ENCODE measurements around the gene INTS6L.
"Not testable (repeated sequence)": the region's sequence is repeated elsewhere in the genome, so short reads cannot be mapped to it uniquely, and the experiment has no call there.

The INTS6L gene

GRCh38 chrX:135624408-135625204, 104.1 kb downstream of the INTS6L start:
- not testable (repeated sequence) for DNase-seq

- DNase-seq = peak; percentile 21
These were observed 105.5 kb downstream of the INTS6L start for GRCh38 chrX:135625995-135626394.

DNA sequence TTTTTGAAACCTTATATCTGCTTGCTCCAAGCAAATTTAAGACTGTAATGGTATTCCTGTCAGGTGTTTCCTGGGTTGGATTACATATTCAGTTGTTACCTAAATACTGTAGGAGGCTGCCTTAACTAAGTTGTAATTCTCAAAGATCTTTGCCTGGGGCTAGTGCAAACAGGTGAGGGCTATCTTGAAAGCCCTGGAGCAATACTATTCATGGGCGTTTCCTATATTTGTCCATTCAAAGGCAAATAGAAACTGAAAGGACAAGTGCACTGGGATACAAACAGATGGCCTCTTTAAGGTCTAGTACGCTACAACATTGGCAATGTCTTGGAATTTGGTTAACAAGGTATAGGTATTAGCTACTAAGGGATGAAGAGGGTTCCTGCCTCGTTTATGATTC, 108.9 kb downstream of the INTS6L start:
- no peak for DNase-seq
